Stomach (tissue), 9 donors: ENCODE data around the gene DYRK2. TPM values are rescaled to one million over a fixed set of nuclear protein-coding genes. Genes with fewer than 3 reads are reported as not detected.

Source experiments
- DNase-seq, 2 donors: peaks; one replicate each; pipeline versions ENCODE4 v3.0.0 to v3.0.0-alpha.2; 2013 to 2019
- H3K27ac ChIP-seq, 5 donors: fragments of 200-600 bp in 4 of 5; sonication (generic) in 4 of 5; one replicate each; pipeline ENCODE4 v1.5.1; 2013 to 2019; ENCODE audit warnings: mild to moderate bottlenecking in 1 of 5, moderate library complexity in 1 of 5
- H3K27me3 ChIP-seq, 3 donors: fragments of 200-600 bp; sonication (generic); one replicate each; pipeline ENCODE4 v1.5.1; 2017 to 2019; ENCODE audit warnings: mixed run types in 1 of 3
- H3K36me3 ChIP-seq, 4 donors: fragments of 200-600 bp; sonication (generic); 1 replicate in 3 of 4; 2 replicates in 1 of 4; pipeline ENCODE4 v1.5.1; 2016 to 2019
- H3K4me1 ChIP-seq, 4 donors: fragments of 200-600 bp; sonication (generic); one replicate each; pipeline ENCODE4 v1.5.1; 2016 to 2019
- H3K4me3 ChIP-seq, 4 donors: fragments of 200-600 bp; sonication (generic) in 3 of 4; one replicate each; pipeline ENCODE4 v1.5.1; 2016 to 2019; ENCODE audit warnings: mild to moderate bottlenecking in 1 of 4
- H3K9me3 ChIP-seq, 4 donors: fragments of 200-600 bp; sonication (generic); one replicate each; pipeline ENCODE4 v1.5.1; 2016 to 2019
- EP300 ChIP-seq: sonication (generic); formaldehyde crosslinking; IDR thresholded peaks from one replicate; pipeline ENCODE4 v1.6.1; 2017; ENCODE audit warnings: antibody characterized with exemption
- POLR2A ChIP-seq, 4 donors: fragments of 450-650 bp; IDR thresholded peaks; one replicate each; pipeline ENCODE4 v1.6.1; 2016; ENCODE audit warnings: antibody characterized with exemption in 4 of 4, control low read depth in 2 of 4, mild to moderate bottlenecking in 1 of 4, moderate library complexity in 1 of 4
- POLR2AphosphoS5 ChIP-seq, 3 donors: sonication (generic); formaldehyde crosslinking; IDR thresholded peaks; one replicate each; pipeline ENCODE4 v1.6.1; 2016; ENCODE audit warnings: antibody characterized with exemption in 3 of 3
- WGBS, 5 donors: extraction: QIAGEN DNeasy Blood & Tissue Kit in 3 of 5; methylation state at CpG; one replicate each; pipeline versions ENCODE4 v1.1.5 to v1.1.7; 2013 to 2018; 5-methylcytosine and 5-hydroxymethylcytosine counted together
- intact Hi-C: fragments of 100-400 bp; cut with DNase I; formaldehyde crosslinking; loops from one replicate; pipeline ENCODE4 v1.15.1; 2023; ENCODE audit warnings: low total_unique reads
- polyA plus RNA-seq, 3 donors: library from polyadenylated mRNA; stranded (reverse); fragments of 200-250 nt; gene quantifications; one replicate each; pipeline ENCODE4 v1.2.3, GENCODE V29; 2013
- total RNA-seq, 5 donors: library from RNA; depleted of rRNA; stranded (reverse); fragments of >200 nt; gene quantifications; one replicate each; pipeline versions ENCODE4 v1.1.0 to v1.2.3, GENCODE V29; 2014 to 2016
- TF ChIP-seq, protein P1 (sequence below), 7 experiments: fragments of 450-650 bp in 4 of 7; fragments of 200-600 bp in 3 of 7; sonication (generic) in 3 of 7; IDR thresholded peaks; one replicate each; pipeline ENCODE4 v1.5.1; 2016 to 2019; ENCODE audit warnings: antibody characterized with exemption in 7 of 7, control low read depth in 2 of 7, mild to moderate bottlenecking in 1 of 7
- donor health status: healthy with polysubstance abuse.
- donor health status: Bipolar disorder and iron deficiency.
- donor health status: healthy.

DYRK2 gene
- total and polyA plus RNA-seq, 8 donors, result 3.3 to 43.9 (median 18.1) TPM

DNA sequence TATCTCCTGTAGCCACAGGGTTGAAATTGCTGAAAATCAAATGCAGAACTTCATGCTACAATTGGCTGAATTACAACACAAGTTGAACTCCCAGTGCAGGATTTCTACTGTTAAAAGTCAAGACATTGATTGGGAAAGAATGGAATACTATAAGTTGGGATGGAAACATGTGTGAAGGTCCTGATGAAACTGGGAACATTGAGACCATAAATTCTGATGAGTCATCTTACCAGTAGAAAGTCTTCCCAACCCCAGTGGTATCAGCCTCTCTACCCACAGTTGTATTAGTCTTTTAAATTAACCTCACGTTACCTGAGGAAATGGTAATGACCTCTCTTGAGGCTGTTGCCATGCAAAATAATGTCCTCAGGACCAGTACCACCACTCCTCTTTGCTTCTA is 27.4 kb upstream of the DYRK2 start:
- 89 to 96% (median 93%) methylated on average over 1 of the region's 1 CpG for WGBS, 5 donors
- intact Hi-C loops, result no loop called here

DNA sequence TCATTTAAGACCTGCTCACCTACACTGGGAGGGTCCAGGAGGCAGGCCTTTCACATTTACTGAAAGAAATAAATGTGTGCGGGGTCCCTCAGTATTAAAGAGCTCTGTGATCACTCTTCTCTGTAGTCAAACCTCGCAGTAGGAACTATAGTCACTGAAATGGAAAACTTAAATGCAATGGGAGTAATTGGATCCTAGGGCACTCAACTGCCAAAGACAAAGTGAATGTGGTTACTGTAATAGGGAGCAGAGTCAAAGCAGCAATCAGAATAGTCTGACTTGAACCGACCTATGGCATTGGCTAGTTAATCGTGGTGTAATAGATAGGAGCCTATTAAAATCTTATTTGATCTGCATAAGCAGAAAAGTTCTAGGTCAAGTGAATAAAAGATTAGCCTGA is 26.6 kb upstream of the DYRK2 start:
- no peak for DNase-seq

More for the DNA sequence above, 27.4 kb upstream of the DYRK2 start:
- TF ChIP-seq, protein P1, sequence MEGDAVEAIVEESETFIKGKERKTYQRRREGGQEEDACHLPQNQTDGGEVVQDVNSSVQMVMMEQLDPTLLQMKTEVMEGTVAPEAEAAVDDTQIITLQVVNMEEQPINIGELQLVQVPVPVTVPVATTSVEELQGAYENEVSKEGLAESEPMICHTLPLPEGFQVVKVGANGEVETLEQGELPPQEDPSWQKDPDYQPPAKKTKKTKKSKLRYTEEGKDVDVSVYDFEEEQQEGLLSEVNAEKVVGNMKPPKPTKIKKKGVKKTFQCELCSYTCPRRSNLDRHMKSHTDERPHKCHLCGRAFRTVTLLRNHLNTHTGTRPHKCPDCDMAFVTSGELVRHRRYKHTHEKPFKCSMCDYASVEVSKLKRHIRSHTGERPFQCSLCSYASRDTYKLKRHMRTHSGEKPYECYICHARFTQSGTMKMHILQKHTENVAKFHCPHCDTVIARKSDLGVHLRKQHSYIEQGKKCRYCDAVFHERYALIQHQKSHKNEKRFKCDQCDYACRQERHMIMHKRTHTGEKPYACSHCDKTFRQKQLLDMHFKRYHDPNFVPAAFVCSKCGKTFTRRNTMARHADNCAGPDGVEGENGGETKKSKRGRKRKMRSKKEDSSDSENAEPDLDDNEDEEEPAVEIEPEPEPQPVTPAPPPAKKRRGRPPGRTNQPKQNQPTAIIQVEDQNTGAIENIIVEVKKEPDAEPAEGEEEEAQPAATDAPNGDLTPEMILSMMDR (IDR thresholded peaks at IDR 0.05), result no peak
- no peak for TF ChIP-seq EP300
- TF ChIP-seq POLR2A (IDR thresholded peaks at IDR 0.05), result no peak
- TF ChIP-seq POLR2AphosphoS5 (IDR thresholded peaks at IDR 0.05), result no peak
- H3K4me3 ChIP-seq, result no peak overlapping the region
- DNase-seq, result no peak
- H3K27ac ChIP-seq, result no peak overlapping the region
- H3K4me1 ChIP-seq, result no peaks in the 10 kb centered on the region
- no peaks in the 10 kb centered on the region for H3K36me3 ChIP-seq
- H3K9me3 ChIP-seq, result no peaks in the 10 kb centered on the region
- H3K27me3 ChIP-seq, result no peaks in the 10 kb centered on the region

GRCh38 chr12:67623259-67623658 is 25.3 kb upstream of the DYRK2 start:
- intact Hi-C loops, result no loop called here
- Histone ChIP-seq H3K9me3 (no peaks in the 10 kb centered on the region), H3K27me3 (no peaks in the 10 kb centered on the region), H3K27ac (no peak overlapping the region), H3K4me1 (no peaks in the 10 kb centered on the region), H3K4me3 (no peak overlapping the region), H3K36me3 (no peaks in the 10 kb centered on the region)
- DNase-seq, result no peak
- TF ChIP-seq, protein P1 (IDR thresholded peaks at IDR 0.05), result no peak
- TF ChIP-seq POLR2A (IDR thresholded peaks at IDR 0.05) (no peak), EP300 (no peak), POLR2AphosphoS5 (IDR thresholded peaks at IDR 0.05) (no peak)
- WGBS, 5 donors, result 91 to 98% (median 93%) methylated on average over 3 of the region's 3 CpGs

More for the DNA sequence above, 26.6 kb upstream of the DYRK2 start:
- Histone ChIP-seq H3K4me3 (no peak overlapping the region), H3K27me3 (no peaks in the 10 kb centered on the region), H3K27ac (no peak overlapping the region), H3K4me1 (no peaks in the 10 kb centered on the region), H3K9me3 (no peaks in the 10 kb centered on the region), H3K36me3 (no peaks in the 10 kb centered on the region)
- intact Hi-C loops, result no loop called here
- WGBS, 5 donors, result 95 to 96% (median 96%) methylated on average over 4 of the region's 4 CpGs
- TF ChIP-seq POLR2AphosphoS5 (IDR thresholded peaks at IDR 0.05) (no peak), EP300 (no peak), POLR2A (IDR thresholded peaks at IDR 0.05) (no peak)
- TF ChIP-seq, protein P1 (IDR thresholded peaks at IDR 0.05), result no peak

DNA sequence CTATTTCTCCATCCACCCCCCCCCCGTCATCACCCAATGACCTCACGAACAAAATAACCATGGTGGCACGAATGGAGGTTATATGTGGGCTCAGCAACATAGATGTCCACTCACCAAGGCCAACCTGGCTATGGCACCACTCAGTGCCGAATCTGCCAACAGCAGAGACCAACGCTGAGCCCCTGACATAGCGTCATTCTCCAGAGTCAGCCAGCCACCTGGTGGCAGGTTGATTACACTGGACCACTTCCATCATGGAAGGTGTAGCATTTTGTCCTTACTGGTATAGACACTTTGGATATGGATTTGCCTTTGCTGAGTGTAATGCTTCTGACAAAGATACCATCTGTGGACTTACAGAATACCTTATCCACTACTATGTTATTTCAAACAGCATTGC is 24.2 kb upstream of the DYRK2 start:
- intact Hi-C loops, result no loop called here
- no peak for DNase-seq
- 95 to 100% (median 96%) methylated on average over 6 of the region's 6 CpGs for WGBS, 5 donors
- no peaks in the 10 kb centered on the region for H3K36me3 ChIP-seq
- H3K4me3 ChIP-seq, result no peak overlapping the region
- no peaks in the 10 kb centered on the region for H3K4me1 ChIP-seq
- TF ChIP-seq POLR2A (IDR thresholded peaks at IDR 0.05), result no peak
- TF ChIP-seq, protein P1 (IDR thresholded peaks at IDR 0.05), result no peak
- H3K9me3 ChIP-seq, result no peaks in the 10 kb centered on the region
- no peak overlapping the region for H3K27ac ChIP-seq
- H3K27me3 ChIP-seq, result no peaks in the 10 kb centered on the region
